RCC 7860 (cell line): ENCODE results near the gene C1orf198.

Experiments
- DNase-seq: peaks from one replicate; pipeline ENCODE4 v3.0.0-alpha.2; 2015; ENCODE audit warnings: low spot score
- FAIRE-seq: peaks from 2 replicates; lab custom pipeline; 2012; peaks lifted over from hg19 to GRCh38; lab: Jason Lieb, UNC

The C1orf198 gene

DNA sequence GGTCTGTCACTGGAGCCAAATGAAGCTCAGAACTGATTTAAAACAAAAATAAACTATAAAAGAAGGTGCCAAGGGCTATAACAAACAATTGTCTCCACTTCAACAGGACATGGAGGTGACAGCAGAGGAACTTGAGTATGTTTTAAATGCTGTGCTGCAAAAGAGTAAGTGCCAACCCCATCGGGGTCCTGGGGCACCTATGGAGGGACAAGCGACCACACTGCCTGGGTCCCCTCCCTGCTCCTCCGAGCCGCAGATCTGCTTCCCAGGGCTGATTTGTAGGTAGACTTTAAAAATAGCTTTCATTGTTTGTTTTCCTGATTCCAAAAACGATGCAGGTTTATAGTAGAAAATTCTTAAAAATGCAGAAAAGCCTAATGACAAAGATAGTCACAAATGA is 78.3 kb downstream of the C1orf198 start:
- FAIRE-seq, result no peak
- DNase-seq, result no peak

DNA sequence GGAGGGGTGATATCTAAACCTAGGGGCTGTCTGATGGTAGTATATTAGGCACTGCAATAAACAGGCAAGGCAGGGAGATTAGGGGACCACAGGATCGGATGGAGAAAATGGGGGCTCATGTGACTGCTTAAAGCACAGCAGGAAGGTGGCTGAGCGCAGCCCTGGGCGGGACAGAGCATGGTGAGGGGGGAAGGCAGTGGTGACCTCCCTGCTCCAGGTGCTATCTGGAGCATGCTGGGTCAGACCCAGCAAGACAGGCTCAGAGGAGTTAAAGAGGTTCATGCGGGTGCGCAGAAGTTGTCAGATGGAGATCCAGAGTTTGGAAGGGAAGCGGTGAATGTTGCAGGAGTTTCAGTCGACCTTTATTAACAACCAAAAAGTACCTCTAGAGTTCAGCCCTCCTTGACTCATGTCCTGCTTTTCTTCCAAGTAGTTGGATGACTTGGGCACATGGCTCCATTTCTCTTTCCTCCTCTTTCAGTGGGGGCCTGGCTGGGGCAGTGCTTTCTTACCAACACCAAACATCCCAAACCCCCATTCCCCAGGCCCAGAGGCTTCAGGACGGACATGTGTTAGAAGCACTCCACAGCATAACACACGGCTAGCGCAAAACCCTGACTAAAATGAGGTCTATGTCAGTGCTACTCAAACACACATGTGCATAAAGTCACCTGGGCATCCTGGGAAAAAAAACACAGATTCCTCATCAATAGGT is 79.6 kb downstream of the C1orf198 start:
- no peak for DNase-seq
- no peak for FAIRE-seq

- no peak for DNase-seq
These were observed 80.8 kb downstream of the C1orf198 start for GRCh38 chr1:230787471-230787870.

More at GRCh38 chr1:230787471-230787870, 80.8 kb downstream of the C1orf198 start:
- no peak for FAIRE-seq
